ENCODE measurements around the gene FBXO38. TPM values are rescaled to one million over a fixed set of nuclear protein-coding genes. Genes with fewer than 3 reads are reported as not detected.

The FBXO38 gene
- total RNA-seq, 1 donor from 2014 or later: 38.0 TPM

DNA sequence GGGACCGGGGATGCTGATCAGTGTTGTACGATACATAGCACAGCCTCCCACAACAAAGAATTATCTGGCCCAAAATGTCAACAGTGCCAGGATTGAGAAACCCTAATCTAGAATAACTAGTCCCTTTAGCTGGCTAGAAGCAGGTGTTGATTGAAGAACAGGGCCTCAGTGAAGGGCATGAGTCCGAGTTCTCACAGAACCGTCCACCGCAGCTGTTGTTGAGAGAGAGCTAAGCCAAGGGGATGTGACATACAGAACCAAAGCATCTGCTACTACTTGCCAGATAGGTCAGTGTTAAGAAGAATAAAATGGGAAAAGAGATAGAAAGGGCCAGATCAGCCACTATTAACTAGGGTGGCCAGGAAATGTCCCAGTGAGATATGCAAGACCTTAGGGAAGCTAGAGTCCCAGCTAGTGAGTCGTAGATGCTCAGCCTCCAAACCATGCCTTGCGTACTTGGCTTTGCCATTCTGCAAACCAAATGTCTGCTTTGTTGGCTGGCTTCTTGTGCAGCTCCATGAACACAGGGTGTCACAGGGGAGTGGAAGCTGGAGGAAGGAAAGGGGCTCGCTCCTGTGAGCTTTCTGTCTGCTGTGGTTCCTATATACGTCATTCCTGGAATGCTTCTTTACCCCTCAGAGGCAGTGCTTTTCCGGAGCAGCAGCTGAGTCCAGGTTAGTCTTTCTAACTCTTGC is 68.9 kb downstream of the FBXO38 start:
- intact Hi-C loops (cut with micrococcal nuclease): no loop called here
- H3K4me1 ChIP-seq: peaks cover 48% of the 10 kb centered on the region

DNA sequence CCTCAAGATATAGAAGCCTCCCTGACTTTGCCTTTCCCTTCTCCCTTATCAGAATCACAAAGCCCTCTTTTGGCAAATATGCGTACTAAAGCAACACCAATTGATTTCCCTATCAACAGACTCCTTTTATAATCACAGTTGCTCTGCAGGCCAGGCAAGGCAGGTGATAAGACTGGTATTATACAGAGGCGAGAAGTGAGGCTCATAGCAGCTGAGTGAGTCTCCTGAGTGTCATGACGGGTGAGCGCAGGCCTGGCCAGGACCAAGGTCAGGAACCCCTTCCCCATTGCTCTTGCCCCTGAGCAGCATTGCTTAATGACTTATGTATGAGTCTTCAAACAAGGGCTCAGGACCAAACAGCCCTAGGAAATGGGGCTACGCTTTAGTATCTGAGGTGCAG is 70.8 kb downstream of the FBXO38 start:
- H3K27ac ChIP-seq (replicated peaks): peak overlapping the region; percentile 86
- no peaks in the 10 kb centered on the region for H3K9me3 ChIP-seq (replicated peaks)
- DNase-seq: no peak
- H3K36me3 ChIP-seq: no peaks in the 10 kb centered on the region
- peak overlapping the region; percentile 49 for H3K4me3 ChIP-seq
- no peaks in the 10 kb centered on the region for H3K27me3 ChIP-seq (ENCODE audit: low read depth)
- TF ChIP-seq, protein P1, sequence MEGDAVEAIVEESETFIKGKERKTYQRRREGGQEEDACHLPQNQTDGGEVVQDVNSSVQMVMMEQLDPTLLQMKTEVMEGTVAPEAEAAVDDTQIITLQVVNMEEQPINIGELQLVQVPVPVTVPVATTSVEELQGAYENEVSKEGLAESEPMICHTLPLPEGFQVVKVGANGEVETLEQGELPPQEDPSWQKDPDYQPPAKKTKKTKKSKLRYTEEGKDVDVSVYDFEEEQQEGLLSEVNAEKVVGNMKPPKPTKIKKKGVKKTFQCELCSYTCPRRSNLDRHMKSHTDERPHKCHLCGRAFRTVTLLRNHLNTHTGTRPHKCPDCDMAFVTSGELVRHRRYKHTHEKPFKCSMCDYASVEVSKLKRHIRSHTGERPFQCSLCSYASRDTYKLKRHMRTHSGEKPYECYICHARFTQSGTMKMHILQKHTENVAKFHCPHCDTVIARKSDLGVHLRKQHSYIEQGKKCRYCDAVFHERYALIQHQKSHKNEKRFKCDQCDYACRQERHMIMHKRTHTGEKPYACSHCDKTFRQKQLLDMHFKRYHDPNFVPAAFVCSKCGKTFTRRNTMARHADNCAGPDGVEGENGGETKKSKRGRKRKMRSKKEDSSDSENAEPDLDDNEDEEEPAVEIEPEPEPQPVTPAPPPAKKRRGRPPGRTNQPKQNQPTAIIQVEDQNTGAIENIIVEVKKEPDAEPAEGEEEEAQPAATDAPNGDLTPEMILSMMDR (IDR thresholded peaks at IDR 0.05; ENCODE audit: borderline replicate concordance): no peak
- H3K4me1 ChIP-seq: peaks cover 56% of the 10 kb centered on the region
- intact Hi-C loops (cut with micrococcal nuclease): no loop called here

More for the DNA sequence above, 68.9 kb downstream of the FBXO38 start:
- peak overlapping the region; percentile 49 for H3K4me3 ChIP-seq
- H3K27me3 ChIP-seq (ENCODE audit: low read depth): no peaks in the 10 kb centered on the region
- no peaks in the 10 kb centered on the region for H3K36me3 ChIP-seq
- peak; percentile 62 for DNase-seq
- H3K9me3 ChIP-seq (replicated peaks): no peaks in the 10 kb centered on the region
- TF ChIP-seq, protein P1 (IDR thresholded peaks at IDR 0.05; ENCODE audit: borderline replicate concordance): no peak
- peak overlapping the region; percentile 86 for H3K27ac ChIP-seq (replicated peaks)

DNA sequence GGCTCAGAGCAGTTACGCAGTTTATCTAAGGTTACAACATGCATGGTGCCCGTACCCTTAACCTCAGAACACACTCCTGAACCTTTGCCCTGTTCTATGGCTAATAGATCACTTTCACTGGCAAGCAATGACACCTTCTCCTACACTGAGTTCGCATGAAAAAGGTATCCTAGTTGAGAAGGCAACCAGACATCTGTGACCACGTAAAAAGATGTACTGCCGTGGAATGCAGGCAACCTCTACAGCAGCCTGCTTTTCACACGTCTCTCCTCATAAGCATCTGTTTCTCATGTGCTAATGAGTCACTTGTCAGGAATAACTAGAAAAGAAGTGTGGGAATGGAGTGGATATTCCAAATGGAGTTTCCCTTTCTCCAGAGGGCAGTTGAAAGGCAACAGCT is 71.4 kb downstream of the FBXO38 start:
- peak overlapping the region; percentile 86 for H3K27ac ChIP-seq (replicated peaks)
- intact Hi-C loops (cut with micrococcal nuclease): no loop called here
- H3K36me3 ChIP-seq: no peaks in the 10 kb centered on the region
- no peak for DNase-seq
- no peaks in the 10 kb centered on the region for H3K9me3 ChIP-seq (replicated peaks)
- H3K27me3 ChIP-seq (ENCODE audit: low read depth): no peaks in the 10 kb centered on the region
- H3K4me1 ChIP-seq: peaks cover 56% of the 10 kb centered on the region
- H3K4me3 ChIP-seq: peak overlapping the region; percentile 49
- TF ChIP-seq, protein P1 (IDR thresholded peaks at IDR 0.05; ENCODE audit: borderline replicate concordance): no peak

DNA sequence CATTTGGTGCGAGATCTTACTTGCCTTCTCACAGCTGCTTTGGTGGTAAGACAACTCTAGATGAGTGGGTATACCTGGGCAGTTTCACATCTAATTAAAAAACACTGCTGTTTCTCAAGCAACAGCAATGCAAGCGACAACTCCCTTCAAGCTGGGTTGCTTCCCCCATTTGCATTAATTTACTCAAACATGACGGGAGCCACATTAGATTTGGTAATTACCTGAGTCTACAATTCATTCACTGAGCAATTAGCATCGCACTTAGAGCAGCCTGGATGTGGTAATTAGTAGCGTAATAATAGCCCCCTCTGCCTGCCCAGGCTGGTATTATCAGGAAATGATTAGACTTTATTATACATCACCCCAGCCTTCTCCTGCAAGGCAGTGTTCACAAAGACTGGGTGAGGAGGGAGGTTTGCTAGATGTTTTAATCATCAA is 73.4 kb downstream of the FBXO38 start:
- TF ChIP-seq, protein P1 (IDR thresholded peaks at IDR 0.05; ENCODE audit: borderline replicate concordance): peak; percentile 49
- no peak overlapping the region for H3K4me3 ChIP-seq
- DNase-seq: no peak
- peak overlapping the region; percentile 86 for H3K27ac ChIP-seq (replicated peaks)
- H3K9me3 ChIP-seq (replicated peaks): no peaks in the 10 kb centered on the region
- intact Hi-C loops (cut with micrococcal nuclease): no loop called here
- H3K27me3 ChIP-seq (ENCODE audit: low read depth): no peaks in the 10 kb centered on the region
- no peaks in the 10 kb centered on the region for H3K36me3 ChIP-seq
- H3K4me1 ChIP-seq: peaks cover 56% of the 10 kb centered on the region

DNA sequence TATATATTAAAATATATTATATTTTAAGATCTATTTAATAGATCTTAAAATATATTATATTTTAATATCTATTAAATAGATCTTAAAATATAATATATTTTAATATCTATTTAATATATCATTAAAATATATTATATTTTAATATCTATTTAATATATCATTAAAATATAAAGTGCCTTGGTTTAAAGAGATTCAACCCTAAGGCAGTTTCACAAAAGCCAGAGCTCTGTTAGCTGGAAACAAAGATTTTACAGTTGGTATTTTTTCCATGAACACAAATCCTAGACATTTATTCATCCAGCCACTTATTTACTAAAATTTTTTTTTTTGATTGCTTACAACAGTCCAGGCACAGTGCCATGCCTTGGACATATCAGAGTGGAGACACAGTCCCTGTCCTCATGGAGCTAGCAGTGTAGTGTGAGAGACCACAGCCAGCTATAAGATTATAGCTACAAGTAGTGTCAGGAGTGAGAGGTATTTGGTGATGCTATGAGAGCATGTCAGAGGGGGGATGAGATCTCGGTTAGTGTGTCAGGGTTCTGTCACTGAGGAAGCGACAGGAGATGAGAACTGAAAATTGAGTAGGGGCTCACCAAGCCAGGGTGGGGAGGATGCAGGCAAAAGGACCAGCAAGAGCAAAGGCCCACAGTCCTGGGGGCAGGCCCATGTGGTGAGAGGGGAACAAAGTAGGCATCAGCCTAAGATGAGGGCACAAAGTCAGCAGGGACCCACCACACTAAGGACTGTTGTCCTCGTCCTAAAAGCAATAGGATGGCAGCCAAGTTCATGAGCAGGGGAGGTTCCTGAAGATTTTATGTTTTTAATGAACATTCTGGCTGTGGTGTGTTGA is 74.5 kb downstream of the FBXO38 start:
- Histone ChIP-seq H3K9me3 (replicated peaks) (no peaks in the 10 kb centered on the region), H3K27me3 (ENCODE audit: low read depth) (no peaks in the 10 kb centered on the region), H3K4me1 (peaks cover 50% of the 10 kb centered on the region), H3K27ac (replicated peaks) (peak overlapping the region; percentile 22), H3K4me3 (no peak overlapping the region), H3K36me3 (no peaks in the 10 kb centered on the region)
- TF ChIP-seq, protein P1 (IDR thresholded peaks at IDR 0.05; ENCODE audit: borderline replicate concordance): no peak
- intact Hi-C loops (cut with micrococcal nuclease): no loop called here
- no peak for DNase-seq
